GM04504 (cell line): ENCODE data around the gene PRKCSH.
"Not testable (repeated sequence)": the region's sequence is repeated elsewhere in the genome, so short reads cannot be mapped to it uniquely, and the experiment has no call there.

Experiments used
- DNase-seq: peaks from one replicate; pipeline ENCODE4 v3.0.0-alpha.2; 2012; ENCODE audit warnings: low read depth

The PRKCSH gene

GRCh38 chr19:11420429-11421370, 14.7 kb upstream of the PRKCSH start:
- no peak for DNase-seq

GRCh38 chr19:11421371-11422098, 13.9 kb upstream of the PRKCSH start:
- no peak for DNase-seq

GRCh38 chr19:11422163-11423065, 13.0 kb upstream of the PRKCSH start:
- DNase-seq: peak; percentile 34

DNA sequence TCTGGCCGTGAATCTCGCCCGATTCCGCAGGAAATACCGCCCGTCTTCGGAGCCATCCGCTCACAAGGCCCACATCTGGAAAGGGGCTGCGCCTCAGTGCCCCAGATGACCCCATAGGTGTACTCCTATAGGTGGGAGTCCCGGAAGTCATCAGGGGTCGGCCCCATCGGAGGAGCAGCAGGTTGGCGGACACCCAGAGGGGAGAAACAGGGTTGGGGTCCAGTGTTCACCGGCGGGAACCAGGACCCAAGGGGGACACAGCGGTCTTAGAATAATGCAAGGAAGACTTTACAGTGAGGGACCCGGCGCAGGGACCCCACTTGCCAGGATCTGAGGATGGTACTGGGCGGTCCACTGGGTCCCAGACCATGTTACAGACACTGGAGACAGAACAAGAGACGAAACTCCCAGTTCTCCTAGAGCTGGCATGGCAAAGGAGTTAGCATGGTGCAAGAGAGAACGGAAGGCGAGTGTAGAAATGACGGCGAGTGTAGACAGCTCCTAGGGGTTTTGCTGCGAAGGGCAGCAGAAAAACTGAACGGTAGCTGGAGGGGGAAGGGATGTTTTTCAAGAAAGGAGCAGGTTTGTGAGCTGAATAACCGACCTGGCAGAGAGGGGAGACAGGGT, 12.2 kb upstream of the PRKCSH start:
- DNase-seq: no peak

DNA sequence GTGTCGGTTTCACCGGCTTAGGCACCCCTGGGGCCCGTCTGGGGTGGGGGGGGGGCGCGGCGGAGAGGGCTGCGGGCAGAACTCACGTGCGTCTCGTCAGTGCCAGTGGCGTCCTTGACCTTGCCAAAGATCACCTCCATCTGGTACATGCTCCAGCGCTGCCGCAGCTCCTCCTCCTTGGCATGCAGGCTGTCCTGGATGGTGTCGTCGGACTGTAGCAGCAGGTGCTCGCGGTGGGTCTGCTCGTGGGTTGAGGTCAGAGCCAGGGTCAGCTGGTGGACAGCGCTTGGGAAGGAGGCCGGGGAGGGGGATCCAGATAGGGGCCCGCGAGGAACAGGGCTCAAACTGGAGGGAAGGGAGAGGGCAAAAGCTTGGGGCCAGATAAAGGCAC, 11.6 kb upstream of the PRKCSH start:
- no peak for DNase-seq

DNA sequence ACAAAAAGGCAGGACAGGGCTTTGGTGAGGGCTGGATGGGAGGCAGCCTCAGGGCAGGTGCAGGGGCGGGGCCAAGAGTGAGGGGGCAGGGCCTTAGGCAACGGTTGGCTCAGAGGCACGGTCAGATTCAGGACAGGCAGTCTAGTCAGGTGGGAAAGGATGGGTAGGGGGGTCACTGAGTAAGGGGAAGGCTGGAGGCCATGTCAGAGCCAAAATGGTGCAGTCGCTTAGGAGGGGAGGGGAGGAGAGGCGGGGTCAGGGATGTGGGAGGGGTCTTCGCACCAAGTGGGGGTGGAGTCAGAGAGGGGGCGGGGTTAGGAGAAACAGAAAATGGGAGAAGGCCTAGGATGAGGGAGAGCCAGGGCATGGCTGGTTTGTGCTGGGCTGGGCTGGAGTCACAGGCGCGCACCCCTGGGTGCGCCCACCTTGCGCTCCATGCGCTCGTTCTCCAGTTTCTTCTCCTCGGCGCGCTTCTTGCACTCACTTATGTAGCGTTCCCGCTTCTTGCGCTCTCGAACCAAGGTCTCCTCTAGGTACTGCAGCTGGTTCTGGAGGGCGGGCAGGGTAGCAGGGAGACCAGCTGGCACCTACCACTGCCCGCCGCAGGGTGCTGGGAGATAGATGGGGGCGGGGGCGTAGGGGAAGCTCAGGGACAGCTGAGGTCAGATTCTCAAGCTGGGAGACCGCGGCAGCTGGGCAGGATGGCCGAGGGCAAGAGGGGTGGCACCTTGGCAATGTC, 9.5 kb upstream of the PRKCSH start:
- no peak for DNase-seq

- no peak for DNase-seq
Measured at GRCh38 chr19:11426656-11427055, 8.8 kb upstream of the PRKCSH start.

DNA sequence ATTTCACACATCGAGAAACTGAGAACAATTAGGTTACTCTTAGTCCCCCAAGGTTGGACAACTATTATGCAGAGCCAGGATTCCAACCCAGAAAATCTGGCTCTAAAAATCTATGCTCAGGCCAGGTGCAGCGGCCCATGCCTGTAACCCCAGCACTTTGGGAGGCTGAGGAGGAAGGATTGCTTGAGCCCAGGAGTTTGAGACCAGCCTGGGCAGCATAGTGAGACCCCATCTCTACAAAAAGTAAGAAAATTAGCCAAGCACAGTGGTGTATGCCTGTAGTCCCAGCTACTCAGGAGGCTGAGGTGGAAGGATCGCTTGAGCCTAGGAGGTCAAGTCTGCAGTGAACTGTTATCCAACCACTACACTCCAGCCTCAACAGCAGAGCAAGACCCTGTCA, 1.9 kb upstream of the PRKCSH start:
- DNase-seq: not testable (repeated sequence)

DNA sequence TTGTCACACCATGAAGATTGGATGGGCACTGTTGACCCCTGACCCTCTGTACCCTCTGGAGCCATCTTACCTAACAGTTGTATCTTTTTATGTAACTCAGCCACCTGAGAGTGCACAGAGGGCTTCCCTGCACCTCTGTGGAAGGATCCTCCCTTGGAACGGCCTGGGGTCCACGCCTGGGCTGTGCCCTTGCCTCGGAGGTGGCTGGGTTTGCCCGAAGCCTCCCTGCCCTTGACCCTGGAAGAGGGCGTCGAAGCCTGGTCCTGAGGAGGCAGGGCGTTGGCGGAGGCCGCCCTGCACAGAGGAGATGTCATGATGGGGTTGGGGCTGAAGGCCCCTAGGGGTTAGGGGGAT, 755 bp upstream of the PRKCSH start:
- DNase-seq: no peak

DNA sequence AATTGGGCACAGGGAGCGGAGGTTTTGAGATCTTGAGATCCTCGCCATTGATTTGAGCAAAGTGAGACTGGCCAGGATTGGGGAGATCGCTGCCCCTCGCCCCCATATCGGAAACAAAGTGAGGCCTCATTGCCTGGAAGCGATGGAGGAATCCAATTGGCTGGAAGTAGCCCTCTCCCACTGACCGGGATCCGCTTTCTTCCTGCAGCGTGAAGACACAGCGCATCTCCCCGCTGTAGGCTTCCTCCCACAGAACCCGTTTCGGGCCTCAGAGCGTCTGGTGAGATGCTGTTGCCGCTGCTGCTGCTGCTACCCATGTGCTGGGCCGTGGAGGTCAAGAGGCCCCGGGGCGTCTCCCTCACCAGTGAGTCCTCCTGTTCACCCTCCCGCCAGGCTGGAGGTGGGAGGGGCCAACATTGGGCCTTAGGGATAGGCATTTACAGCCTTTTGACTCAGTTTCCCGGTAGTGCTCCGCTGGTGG, 438 bp downstream of the PRKCSH start:
- DNase-seq: no peak

DNA sequence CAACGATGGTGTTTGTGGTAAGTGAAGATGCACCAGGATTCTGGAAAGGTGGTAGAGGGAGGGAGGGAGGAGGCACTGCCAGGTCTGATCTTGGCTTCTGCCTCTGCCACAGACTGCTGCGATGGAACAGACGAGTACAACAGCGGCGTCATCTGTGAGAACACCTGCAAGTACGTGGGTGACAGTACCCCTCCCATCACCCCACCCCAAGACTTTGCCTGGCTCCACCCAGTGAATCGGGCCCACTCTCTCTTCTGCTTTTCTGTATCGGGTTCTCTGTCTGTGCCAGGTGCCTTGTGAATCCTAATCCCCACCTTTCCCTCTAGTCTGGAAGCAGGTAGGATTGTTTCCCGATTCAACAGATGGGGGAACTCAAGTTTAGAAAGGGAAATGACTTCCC, 2.5 kb downstream of the PRKCSH start:
- DNase-seq: no peak

GRCh38 chr19:11444059-11444458, 8.6 kb downstream of the PRKCSH start:
- DNase-seq: no peak

- no peak for DNase-seq
Measured at GRCh38 chr19:11445141-11445540, 9.7 kb downstream of the PRKCSH start.

GRCh38 chr19:11446271-11446651, 10.8 kb downstream of the PRKCSH start:
- no peak for DNase-seq

- no peak for DNase-seq
Measured at GRCh38 chr19:11446652-11447301, 11.3 kb downstream of the PRKCSH start.

DNA sequence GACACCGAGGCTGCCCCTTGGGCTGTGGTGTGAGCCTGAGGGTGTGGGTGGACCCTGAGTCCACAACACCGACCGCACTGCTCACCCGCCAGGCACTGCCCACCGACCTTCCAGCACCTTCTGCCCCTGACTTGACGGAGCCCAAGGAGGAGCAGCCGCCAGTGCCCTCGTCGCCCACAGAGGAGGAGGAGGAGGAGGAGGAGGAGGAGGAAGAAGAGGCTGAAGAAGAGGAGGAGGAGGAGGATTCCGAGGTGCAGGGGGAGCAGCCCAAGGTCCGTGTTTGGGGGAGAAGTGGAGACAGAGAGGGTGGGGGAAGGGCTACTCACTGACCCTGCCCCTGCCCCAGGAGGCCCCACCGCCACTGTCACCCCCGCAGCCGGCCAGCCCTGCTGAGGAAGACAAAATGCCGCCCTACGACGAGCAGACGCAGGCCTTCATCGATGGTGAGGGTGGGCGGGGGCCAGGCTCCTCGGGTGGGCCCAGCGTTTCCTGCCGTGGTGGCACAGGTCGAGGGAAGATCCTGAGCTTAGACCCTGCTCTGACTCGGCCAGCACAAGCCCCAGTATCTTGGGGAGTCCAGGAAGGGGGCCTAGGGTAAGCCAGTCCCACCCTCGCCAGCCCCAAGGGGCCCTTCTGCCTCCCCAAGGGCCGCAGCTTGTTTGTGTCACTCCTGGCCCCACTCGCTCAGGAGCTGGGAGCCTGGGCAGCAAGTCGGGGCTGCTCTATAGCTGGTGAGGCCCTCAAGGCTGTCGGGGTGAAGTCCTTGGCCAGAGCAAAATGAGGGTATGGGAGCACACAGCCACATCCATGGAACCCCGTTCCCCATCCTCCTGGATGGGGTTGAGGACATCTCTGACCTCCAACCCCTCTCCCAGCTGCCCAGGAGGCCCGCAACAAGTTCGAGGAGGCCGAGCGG, 12.2 kb downstream of the PRKCSH start:
- no peak for DNase-seq

DNA sequence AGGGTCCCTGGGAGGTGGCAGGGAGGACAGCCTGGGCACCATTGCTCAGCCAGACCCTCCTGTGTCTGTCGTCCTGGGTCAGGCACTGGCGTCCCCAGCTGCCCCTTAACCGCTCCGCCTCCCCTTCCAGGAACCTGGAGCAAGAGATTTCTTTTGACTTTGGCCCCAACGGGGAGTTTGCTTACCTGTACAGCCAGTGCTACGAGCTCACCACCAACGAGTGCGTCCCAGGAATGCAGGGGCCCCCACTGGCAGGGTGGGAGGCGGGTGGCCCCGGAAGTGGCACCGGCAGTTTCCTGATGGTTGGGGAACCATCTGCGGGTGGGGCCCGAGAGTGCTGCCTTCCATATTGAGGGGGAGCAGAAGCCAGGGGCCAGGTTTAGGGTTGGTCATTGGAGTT, 13.0 kb downstream of the PRKCSH start:
- no peak for DNase-seq

GRCh38 chr19:11448923-11449554, 13.6 kb downstream of the PRKCSH start:
- no peak for DNase-seq
